ENCODE measurements around the gene PDPN.

DNA sequence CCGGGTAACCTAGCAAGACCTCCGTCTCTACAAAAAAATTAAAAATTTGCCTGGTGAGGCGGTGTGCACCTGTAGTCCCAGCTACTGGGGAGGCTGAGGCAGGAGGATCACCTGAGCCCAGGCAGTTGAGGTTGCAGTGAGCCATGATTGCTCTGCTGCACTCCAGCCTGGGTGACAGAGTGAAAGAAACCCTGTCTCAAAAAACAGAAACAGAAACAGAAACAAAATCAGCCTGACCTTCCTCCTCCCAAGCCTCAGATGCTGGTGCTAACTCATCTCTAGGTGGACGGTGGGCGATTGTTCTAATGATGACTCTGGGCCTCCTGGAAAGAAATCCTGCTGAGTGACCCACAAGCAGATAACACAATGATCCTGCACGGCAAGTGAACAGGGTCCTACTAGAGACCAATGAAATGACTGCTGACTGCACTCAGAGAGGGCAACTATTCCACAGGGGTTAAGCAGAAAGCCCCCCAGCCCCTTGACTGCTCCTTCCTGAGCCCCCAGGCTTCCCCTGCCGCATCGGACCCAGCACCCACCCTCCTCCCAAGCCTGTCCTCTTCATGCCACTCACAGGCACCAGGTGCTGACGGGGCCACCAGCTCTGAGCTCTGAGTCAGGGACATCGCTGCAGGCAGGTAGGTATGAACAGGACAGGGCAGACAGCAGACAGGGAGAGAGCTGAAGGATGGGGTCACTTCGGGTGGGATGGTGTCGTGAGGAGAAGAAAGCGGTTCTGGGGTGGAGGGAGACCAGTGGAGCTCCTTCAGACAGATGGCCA, 42.0 kb upstream of the PDPN start:
- TF ChIP-seq ZNF623 (tag by site-specific recombination; IDR thresholded peaks at IDR 0.05) (no peak), ZNF121 (tag by site-specific recombination; IDR thresholded peaks at IDR 0.05) (no peak), ZNF423 (tag by site-specific recombination; IDR thresholded peaks at IDR 0.05) (no peak), ZNF76 (tag by site-specific recombination; IDR thresholded peaks at IDR 0.05; ENCODE audit: borderline replicate concordance, low read depth) (no peak), ZNF398 (tag by site-specific recombination; IDR thresholded peaks at IDR 0.05) (no peak), GLI2 (tag by site-specific recombination; IDR thresholded peaks at IDR 0.05; ENCODE audit: borderline replicate concordance, low read depth) (no peak), GLIS2 (tag by site-specific recombination; IDR thresholded peaks at IDR 0.05) (no peak), BCL11A (tag by site-specific recombination; IDR thresholded peaks at IDR 0.05; ENCODE audit: low read depth) (no peak), HOXD13 (CRISPR knock-in tag; IDR thresholded peaks at IDR 0.05; ENCODE audit: borderline replicate concordance) (no peak), ZNF513 (tag by site-specific recombination; IDR thresholded peaks at IDR 0.05) (no peak), ZNF274 (IDR thresholded peaks at IDR 0.05; ENCODE audit: low read length) (no peak), ZNF274 (tag by site-specific recombination; IDR thresholded peaks at IDR 0.05; ENCODE audit: borderline replicate concordance) (no peak), ZNF140 (tag by site-specific recombination; IDR thresholded peaks at IDR 0.05) (no peak)
- TF ChIP-seq, protein P1, sequence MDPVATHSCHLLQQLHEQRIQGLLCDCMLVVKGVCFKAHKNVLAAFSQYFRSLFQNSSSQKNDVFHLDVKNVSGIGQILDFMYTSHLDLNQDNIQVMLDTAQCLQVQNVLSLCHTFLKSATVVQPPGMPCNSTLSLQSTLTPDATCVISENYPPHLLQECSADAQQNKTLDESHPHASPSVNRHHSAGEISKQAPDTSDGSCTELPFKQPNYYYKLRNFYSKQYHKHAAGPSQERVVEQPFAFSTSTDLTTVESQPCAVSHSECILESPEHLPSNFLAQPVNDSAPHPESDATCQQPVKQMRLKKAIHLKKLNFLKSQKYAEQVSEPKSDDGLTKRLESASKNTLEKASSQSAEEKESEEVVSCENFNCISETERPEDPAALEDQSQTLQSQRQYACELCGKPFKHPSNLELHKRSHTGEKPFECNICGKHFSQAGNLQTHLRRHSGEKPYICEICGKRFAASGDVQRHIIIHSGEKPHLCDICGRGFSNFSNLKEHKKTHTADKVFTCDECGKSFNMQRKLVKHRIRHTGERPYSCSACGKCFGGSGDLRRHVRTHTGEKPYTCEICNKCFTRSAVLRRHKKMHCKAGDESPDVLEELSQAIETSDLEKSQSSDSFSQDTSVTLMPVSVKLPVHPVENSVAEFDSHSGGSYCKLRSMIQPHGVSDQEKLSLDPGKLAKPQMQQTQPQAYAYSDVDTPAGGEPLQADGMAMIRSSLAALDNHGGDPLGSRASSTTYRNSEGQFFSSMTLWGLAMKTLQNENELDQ (tag by site-specific recombination; IDR thresholded peaks at IDR 0.05; ENCODE audit: low read depth) = no peak
- TF ChIP-seq, protein P2, sequence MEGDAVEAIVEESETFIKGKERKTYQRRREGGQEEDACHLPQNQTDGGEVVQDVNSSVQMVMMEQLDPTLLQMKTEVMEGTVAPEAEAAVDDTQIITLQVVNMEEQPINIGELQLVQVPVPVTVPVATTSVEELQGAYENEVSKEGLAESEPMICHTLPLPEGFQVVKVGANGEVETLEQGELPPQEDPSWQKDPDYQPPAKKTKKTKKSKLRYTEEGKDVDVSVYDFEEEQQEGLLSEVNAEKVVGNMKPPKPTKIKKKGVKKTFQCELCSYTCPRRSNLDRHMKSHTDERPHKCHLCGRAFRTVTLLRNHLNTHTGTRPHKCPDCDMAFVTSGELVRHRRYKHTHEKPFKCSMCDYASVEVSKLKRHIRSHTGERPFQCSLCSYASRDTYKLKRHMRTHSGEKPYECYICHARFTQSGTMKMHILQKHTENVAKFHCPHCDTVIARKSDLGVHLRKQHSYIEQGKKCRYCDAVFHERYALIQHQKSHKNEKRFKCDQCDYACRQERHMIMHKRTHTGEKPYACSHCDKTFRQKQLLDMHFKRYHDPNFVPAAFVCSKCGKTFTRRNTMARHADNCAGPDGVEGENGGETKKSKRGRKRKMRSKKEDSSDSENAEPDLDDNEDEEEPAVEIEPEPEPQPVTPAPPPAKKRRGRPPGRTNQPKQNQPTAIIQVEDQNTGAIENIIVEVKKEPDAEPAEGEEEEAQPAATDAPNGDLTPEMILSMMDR (tag by site-specific recombination; IDR thresholded peaks at IDR 0.05) = no peak

All from HEK293 (cell line).